Thyroid gland (tissue), 4 donors: ENCODE measurements around the gene WAPL.

ENCODE experiments used
- POLR2A ChIP-seq, 2 donors: fragments of 450-650 bp; IDR thresholded peaks; one replicate each; pipeline ENCODE4 v1.6.1; 2017; ENCODE audit warnings: antibody characterized with exemption in 2 of 2, mild to moderate bottlenecking in 2 of 2, moderate library complexity in 1 of 2
- TF ChIP-seq, protein P1 (sequence below), 6 experiments: fragments of 200-600 bp in 3 of 6; fragments of 450-650 bp in 3 of 6; sonication (generic) in 3 of 6; IDR thresholded peaks; one replicate each; pipeline ENCODE4 v1.5.1; 2016 to 2019; ENCODE audit warnings: antibody characterized with exemption in 6 of 6, mild to moderate bottlenecking in 2 of 6, inconsistent platforms in 1 of 6, moderate library complexity in 1 of 6

DNA sequence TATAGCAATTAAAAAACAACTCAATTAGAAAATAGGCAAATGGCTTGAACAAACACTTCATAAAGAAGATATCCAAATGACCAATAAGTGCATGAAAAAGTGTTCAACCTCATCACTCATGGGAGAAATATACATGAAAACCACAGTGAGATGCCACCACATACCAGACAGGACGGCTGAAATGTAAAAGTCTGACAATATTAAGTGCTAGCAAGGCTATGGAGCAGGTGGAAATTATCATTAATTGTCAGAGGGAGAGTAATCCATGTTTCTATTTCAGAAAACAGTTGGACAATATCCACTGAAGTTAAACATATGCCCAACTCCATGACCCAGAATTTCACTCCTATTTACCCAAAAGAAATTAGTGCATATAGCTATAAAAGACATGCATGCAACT is 112.4 kb downstream of the WAPL start:
- TF ChIP-seq, protein P1, sequence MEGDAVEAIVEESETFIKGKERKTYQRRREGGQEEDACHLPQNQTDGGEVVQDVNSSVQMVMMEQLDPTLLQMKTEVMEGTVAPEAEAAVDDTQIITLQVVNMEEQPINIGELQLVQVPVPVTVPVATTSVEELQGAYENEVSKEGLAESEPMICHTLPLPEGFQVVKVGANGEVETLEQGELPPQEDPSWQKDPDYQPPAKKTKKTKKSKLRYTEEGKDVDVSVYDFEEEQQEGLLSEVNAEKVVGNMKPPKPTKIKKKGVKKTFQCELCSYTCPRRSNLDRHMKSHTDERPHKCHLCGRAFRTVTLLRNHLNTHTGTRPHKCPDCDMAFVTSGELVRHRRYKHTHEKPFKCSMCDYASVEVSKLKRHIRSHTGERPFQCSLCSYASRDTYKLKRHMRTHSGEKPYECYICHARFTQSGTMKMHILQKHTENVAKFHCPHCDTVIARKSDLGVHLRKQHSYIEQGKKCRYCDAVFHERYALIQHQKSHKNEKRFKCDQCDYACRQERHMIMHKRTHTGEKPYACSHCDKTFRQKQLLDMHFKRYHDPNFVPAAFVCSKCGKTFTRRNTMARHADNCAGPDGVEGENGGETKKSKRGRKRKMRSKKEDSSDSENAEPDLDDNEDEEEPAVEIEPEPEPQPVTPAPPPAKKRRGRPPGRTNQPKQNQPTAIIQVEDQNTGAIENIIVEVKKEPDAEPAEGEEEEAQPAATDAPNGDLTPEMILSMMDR (IDR thresholded peaks at IDR 0.05): no peak
- TF ChIP-seq POLR2A (IDR thresholded peaks at IDR 0.05): no peak
